NT2/D1 (cell line): ENCODE results near the gene ZNF23.

Source experiments
- SUZ12 ChIP-seq: IDR thresholded peaks from 2 replicates; pipeline ENCODE4 v1.6.1; 2011; ENCODE audit not compliant: insufficient read length, insufficient read depth; ENCODE audit errors: extremely low read depth
- YY1 ChIP-seq: IDR thresholded peaks from 2 replicates; pipeline ENCODE4 v1.6.1; 2011; ENCODE audit not compliant: insufficient read length, insufficient read depth
- ZNF274 ChIP-seq: IDR thresholded peaks from 2 replicates; pipeline ENCODE4 v1.6.1; 2011; ENCODE audit warnings: mild to moderate bottlenecking, low read depth, low read length

DNA sequence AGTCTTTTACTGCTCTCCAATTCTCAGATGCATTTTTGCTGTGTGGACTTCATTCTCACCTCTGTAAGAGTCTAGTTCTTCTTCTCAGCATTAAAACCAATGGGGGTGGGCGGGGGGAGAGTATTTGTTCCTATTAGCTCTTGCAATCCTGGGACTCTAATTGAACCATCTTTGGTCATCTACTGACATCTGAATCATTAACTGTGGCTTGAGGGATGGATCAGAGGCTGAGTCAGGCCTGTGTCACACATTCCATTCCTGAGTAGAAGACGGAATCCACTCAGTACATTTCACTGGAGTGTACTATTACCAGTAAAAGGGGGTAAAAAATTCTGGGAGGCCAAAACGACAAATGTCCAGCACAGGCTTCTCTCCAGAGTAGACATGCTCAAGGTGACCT is 12.8 kb upstream of the ZNF23 start:
- TF ChIP-seq ZNF274 (no peak), SUZ12 (no peak), YY1 (no peak)
